T-helper 2 cell (primary cell): ENCODE measurements around the gene HSF2BP.
"Not testable (repeated sequence)": the region's sequence is repeated elsewhere in the genome, so short reads cannot be mapped to it uniquely, and the experiment has no call there.

ENCODE experiments used
- DNase-seq, 5 experiments: peaks; one replicate each; pipeline versions ENCODE4 v3.0.0 to v3.0.0-alpha.2; 2012 to 2022

HSF2BP gene

GRCh38 chr21:43596616-43597015 is 62.7 kb downstream of the HSF2BP start:
- no peak for DNase-seq

- DNase-seq: not testable (repeated sequence)
Observed at GRCh38 chr21:43595769-43596168, 63.5 kb downstream of the HSF2BP start.

GRCh38 chr21:43593078-43593477 is 66.2 kb downstream of the HSF2BP start:
- DNase-seq: no peak

GRCh38 chr21:43591571-43591970 is 67.7 kb downstream of the HSF2BP start:
- DNase-seq: no peak

GRCh38 chr21:43590194-43590593 is 69.1 kb downstream of the HSF2BP start:
- DNase-seq: no peak

GRCh38 chr21:43588957-43589356 is 70.3 kb downstream of the HSF2BP start:
- DNase-seq: no peak

GRCh38 chr21:43585924-43586413 is 73.3 kb downstream of the HSF2BP start:
- no peak for DNase-seq

GRCh38 chr21:43585514-43585913 is 73.8 kb downstream of the HSF2BP start:
- no peak for DNase-seq

GRCh38 chr21:43581453-43581852 is 77.8 kb downstream of the HSF2BP start:
- DNase-seq: no peak

GRCh38 chr21:43578677-43579303 is 80.5 kb downstream of the HSF2BP start:
- no peak for DNase-seq

- no peak for DNase-seq
Observed at GRCh38 chr21:43575473-43575844, 83.8 kb downstream of the HSF2BP start.

GRCh38 chr21:43574741-43575472 is 84.4 kb downstream of the HSF2BP start:
- DNase-seq: no peak

GRCh38 chr21:43573921-43574320 is 85.4 kb downstream of the HSF2BP start:
- no peak for DNase-seq

- no peak for DNase-seq
Observed at GRCh38 chr21:43572446-43572845, 86.8 kb downstream of the HSF2BP start.

GRCh38 chr21:43571976-43572375 is 87.3 kb downstream of the HSF2BP start:
- no peak for DNase-seq

GRCh38 chr21:43570195-43570594 is 89.1 kb downstream of the HSF2BP start:
- DNase-seq: not testable (repeated sequence)

- not testable (repeated sequence) for DNase-seq
Observed at GRCh38 chr21:43562451-43562850, 96.8 kb downstream of the HSF2BP start.

- not testable (repeated sequence) for DNase-seq
Observed at GRCh38 chr21:43540561-43540960, 118.7 kb downstream of the HSF2BP start.

GRCh38 chr21:43522495-43523131 is 136.7 kb downstream of the HSF2BP start:
- DNase-seq: not testable (repeated sequence)

GRCh38 chr21:43517701-43518100 is 141.6 kb downstream of the HSF2BP start:
- not testable (repeated sequence) for DNase-seq

- not testable (repeated sequence) for DNase-seq
Observed at GRCh38 chr21:43516860-43517627, 142.2 kb downstream of the HSF2BP start.

- DNase-seq: not testable (repeated sequence)
Observed at GRCh38 chr21:43516295-43516847, 142.9 kb downstream of the HSF2BP start.

- not testable (repeated sequence) for DNase-seq
Observed at GRCh38 chr21:43514834-43515233, 144.5 kb downstream of the HSF2BP start.
